NCI-H187 treated with DMSO at 0.1 percent for 48 hours (cell line): ENCODE measurements around the gene ZFC3H1.
"Not testable (repeated sequence)": the region's sequence is repeated elsewhere in the genome, so short reads cannot be mapped to it uniquely, and the experiment has no call there.

Source experiments
- DNase-seq: peaks from one replicate; lab custom pipeline; 2025; lab: John Stamatoyannopoulos, UW

Gene ZFC3H1

DNA sequence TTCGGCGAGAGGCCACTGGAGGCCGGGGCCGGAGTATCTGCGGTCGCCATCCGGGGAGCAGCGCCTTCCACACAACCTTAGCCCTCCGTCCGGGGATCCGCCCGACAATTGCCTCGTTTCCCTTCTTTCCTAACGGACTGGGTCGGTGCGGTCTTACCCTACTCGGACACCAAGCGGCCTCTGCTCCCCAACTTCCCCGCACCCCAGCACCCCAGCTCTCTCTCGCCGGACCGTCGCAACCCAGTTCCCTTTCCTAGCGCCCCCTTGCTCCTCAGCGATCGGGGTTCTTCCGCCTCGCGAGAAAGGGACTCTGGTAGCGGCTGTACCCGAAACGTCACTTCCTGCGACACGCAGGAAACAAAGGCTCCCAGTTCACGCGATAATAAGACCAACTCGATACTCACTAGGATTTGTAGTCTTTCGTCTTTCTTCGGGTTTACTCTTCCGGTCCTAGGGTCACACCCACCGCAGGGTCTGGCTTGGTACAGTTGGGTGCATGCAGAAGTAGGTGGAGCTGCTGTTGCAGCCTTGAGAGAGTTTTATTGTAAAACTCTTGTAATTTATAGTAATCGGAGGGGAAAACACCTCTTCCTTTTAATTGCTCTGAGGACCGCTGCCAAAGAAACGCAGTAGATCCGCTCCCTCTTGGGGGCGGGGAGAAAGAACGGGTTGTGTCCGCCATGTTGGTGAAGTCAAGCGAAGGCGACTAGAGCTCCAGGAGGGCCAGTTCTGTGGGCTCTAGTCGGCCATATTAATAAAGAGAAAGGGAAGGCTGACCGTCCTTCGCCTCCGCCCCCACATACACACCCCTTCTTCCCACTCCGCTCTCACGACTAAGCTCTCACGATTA, at the start of gene ZFC3H1, which contains the start of gene THAP2:
Gene ZFC3H1 (minus strand): TSS at position 288 of the 850 bp plus-strand sequence. CDS start 238 bp downstream, at position 50.
Gene THAP2 (plus strand): TSS at position 741 of the 850 bp plus-strand sequence. CDS start 209 bp downstream, outside the sequence.
- peak; percentile 99 for DNase-seq

GRCh38 chr12:71710276-71711125, 46.9 kb upstream of the ZFC3H1 start:
- no peak for DNase-seq

- DNase-seq, result no peak
Observed at GRCh38 chr12:71708658-71709057, 45.0 kb upstream of the ZFC3H1 start.

DNA sequence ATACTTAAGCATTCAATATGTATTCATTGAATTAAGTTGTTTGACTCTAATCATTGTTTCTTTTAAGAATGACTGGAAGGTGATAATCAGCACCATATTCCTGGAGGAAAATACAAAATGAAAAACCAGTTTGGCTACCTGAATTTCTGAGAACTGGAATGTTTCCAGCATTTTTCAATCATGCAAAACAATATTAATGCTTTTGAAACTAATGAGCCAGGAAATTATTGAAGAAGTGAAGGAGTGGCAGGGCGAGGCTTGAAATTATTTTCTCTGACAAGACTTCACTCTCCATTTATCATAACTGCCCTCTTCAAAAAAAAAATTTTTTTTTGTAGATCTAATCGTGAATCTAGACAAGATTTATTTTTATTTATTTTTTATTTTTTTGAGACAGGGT, 41.3 kb upstream of the ZFC3H1 start:
- no peak for DNase-seq

DNA sequence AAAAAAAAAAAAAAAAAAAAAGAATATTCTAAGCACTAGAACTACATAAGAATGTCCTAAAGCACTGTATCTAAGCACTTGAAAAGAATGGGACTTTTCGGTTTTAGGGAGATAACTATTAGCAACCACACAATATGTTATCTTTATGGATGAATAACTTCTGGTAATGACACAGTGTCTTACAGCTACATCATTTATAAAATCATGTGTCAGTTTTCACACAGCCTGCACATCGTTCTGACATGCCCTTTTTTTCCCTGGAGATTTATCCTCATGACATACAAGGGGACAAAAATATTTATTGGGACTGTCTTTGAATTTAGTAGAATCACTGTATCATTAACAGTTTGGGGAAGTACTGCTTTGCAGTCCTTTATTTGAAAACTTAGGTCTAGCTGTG, 39.6 kb upstream of the ZFC3H1 start:
- no peak for DNase-seq

DNA sequence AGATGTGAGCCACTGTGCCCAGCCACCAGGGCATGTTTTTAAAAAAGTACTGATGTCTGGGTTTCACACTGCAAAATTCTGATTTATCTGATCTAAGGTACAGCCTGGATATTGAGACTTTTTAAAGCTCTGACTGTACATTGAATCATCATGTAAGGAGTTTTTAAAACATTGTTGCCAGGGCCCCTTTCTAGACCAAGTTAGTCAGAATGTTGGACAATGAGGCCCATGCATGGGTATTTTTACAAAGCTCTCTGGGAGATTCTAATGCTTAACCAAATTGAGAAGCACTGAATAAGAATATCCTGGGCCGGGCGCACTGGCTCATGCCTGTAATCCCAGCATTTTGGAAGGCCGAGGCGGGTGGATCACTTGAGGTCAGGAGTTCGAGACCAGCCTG, 38.9 kb upstream of the ZFC3H1 start:
- no peak for DNase-seq

DNA sequence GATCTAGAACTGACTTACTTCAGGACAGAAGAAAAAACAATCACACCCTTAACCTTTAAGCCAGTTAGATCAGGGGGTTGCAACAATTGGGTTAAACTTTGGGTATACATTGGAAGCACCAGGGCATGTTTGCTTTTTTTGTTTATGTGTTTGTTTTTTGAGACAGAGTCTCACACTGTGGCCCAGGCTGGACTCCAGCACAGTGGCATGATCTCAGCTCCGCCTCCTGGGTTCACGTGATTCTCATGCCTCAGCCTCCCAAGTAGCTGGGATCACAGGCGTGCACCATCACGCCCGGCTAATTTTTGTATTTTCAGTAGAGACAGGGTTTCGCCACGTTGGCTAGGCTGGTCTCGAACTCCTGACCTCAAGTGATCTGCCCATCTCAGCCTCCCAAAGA, 38.5 kb upstream of the ZFC3H1 start:
- not testable (repeated sequence) for DNase-seq

DNA sequence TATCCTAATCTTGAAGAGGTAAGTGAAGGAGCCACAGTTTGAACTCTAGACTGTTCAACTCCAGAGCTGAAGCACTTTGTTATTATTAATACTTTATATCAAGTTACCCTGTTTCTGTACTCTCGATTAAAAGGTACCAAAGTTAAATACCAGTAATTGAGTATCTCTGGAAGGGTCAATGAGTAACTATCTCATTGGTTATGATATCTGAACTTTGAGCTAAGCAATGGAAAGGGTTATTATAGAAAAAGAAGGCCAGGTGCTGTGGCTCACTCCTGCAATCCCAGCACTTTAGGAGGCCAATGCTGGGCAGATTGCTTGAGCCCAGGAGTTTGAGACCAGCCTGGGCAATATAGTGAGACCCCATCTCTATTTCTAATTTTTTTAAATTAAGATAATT, 32.1 kb upstream of the ZFC3H1 start:
- no peak for DNase-seq

DNA sequence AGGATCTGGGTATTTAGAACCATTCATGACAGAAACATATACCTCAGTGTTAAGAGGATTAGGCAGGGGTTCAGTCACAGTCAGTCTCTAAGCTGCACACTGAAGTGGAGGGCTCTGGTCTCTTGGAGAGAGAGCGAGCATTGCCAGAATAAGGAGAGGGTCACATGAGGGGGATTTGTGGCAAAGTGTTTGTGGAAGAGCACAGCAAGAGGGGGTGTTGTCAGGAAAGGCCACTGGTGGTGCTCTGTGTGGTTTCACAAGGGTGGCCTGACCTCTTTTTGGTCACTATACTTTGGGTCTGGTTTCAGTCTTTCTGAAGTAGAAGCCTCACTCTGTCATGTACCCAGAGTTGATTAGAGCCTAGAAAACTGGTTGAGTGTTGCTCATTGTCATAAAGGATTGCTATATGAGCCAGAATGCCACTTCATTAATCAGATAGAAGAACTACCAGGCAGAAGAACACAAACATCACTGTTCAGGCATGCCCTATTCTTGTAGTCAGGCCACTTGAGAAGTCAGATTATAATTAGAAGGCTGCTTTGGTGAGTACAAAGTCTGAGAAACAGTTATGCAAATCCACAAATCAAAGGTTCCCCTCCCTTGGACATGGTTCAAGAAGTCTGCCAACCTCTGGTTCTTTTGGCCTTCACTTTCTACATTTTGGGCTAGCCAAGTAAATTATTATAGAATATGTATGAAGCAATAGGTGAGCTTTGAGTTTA, 30.6 kb upstream of the ZFC3H1 start:
- DNase-seq, result no peak

- DNase-seq, result not testable (repeated sequence)
Observed at GRCh38 chr12:71693651-71694050, 30.0 kb upstream of the ZFC3H1 start.

GRCh38 chr12:71693126-71693525, 29.5 kb upstream of the ZFC3H1 start:
- DNase-seq, result no peak

GRCh38 chr12:71691504-71692129, 28.0 kb upstream of the ZFC3H1 start:
- DNase-seq, result no peak

DNA sequence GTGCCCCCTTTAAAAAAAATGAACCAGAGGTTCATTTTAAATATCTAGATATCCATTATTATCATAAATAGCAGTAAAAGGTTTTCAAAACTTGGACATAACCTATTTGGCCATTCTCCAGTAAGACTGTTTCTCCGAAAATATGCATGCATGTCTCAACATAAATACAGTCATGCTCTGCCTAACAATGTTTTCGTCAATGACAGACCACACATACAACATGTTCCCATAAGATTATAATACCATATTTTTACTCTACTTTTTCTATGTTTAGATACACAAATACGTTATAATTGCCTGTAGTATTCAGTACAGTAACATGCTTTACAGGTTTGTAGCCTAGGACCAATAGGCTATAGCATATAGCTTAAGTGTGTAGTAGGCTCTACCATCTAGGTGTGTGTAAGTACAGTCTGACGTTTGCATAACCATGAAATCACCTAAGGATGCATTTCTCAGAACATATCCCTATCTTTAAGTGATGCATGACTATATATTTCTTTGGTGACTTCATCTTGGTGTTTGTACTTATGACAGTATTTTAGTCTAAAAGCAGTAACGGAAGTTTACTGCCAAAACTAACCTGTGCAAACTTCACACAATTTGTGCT, 25.4 kb upstream of the ZFC3H1 start:
- no peak for DNase-seq

- not testable (repeated sequence) for DNase-seq
Observed at GRCh38 chr12:71687172-71687571, 23.5 kb upstream of the ZFC3H1 start.

DNA sequence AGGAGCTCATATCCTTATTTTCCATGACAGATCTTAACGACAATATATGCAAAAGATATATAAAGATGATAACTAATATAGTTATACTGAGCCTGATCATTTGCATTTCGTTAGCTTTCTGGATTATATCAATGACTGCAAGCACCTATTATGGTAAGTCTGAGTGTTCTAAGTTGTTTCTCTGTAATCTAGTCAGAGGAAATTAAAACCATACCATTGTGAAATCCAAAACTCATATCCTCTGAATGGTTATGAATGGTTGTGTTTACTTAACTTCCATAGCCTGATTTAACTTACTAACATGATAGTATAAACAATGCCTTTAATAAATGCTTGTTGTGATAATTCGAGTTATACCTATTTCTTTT, 23.0 kb upstream of the ZFC3H1 start:
- no peak for DNase-seq

- DNase-seq, result peak; percentile 44
Observed at GRCh38 chr12:71685914-71686657, 22.4 kb upstream of the ZFC3H1 start, which contains the start of gene TMEM19. TSS of gene TMEM19 (plus strand) at chr12:71686082. CDS start at chr12:71686681, 599 bp downstream.

DNA sequence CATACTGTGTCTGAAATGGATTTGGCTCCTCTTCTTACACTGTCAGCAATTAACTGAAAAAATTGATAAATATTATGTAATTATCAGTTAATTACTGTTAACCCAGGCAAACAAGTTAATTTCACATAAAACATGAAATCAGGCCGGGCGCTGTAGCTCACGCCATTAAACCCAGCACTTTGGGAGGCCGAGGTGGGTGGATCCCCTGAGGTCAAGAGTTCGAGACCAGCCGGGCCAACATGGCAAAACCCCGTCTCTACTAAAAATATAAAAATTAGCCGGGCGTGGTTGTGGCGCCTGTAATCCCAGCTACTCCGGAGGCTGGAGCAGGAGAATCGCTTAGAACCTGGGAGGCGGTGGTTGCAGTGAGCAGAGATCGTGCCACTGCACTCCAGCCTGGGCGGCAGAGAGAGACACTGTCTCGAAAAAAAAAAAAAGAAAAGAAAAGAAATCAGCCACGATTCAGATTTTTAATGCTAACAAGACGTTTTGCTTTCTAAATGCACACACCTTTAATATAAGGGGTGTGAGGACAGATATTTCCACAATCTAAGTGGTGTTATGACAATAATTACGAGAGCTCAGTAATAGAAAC, 21.8 kb upstream of the ZFC3H1 start:
- no peak for DNase-seq

- DNase-seq, result no peak
Observed at GRCh38 chr12:71684081-71684480, 20.4 kb upstream of the ZFC3H1 start.

- DNase-seq, result no peak
Observed at GRCh38 chr12:71683633-71684032, 20.0 kb upstream of the ZFC3H1 start.

DNA sequence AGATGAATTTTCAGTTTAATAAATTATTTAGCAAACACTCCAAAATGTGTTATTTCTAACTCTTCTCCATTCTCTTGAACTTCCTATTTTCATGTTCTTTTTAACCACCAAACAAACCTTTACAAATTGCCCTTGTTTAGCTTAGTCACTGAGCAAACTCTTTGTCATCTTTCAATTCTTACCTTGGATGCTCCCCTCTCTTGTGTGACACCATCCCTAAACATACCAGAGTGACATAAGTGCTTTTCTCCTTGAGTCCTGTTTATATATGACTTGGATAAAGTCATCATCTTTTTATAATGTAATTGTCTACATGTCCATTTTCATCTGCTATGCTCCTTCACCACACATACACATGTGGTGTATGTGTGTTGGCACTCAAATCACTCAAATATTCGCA, 18.8 kb upstream of the ZFC3H1 start:
- no peak for DNase-seq
